CD4-positive, alpha-beta T cell treated with Interleukin-15 for 1 hour (primary cell): ENCODE results near the gene AGRP.
"Not testable (repeated sequence)": the region's sequence is repeated elsewhere in the genome, so short reads cannot be mapped to it uniquely, and the experiment has no call there.

ENCODE experiments used
- DNase-seq: peaks from one replicate; pipeline ENCODE4 v3.0.0-alpha.2; 2020

The AGRP gene, protein sequence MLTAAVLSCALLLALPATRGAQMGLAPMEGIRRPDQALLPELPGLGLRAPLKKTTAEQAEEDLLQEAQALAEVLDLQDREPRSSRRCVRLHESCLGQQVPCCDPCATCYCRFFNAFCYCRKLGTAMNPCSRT

DNA sequence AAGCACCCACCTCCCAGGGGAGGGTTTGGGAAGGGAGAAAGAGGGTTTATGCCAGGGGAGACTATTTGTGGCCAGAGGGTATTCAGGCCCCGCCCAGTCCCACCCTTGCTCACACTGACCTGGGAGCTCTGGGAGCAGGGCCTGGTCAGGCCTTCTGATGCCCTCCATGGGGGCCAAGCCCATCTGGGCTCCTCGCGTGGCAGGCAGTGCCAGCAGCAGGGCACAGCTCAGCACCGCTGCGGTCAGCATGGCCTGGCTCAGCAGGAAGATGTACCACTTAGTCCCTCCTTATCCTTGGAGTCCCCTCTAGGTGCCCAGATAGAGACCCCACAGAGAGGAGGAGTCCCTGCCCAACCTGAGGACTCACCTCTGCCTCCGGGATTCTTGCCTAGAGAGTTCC, at the start of gene AGRP:
AGRP (minus strand) TSS at position 398 of the 400 bp plus-strand sequence; CDS start at position 249, 149 bp downstream.
- no peak for DNase-seq

DNA sequence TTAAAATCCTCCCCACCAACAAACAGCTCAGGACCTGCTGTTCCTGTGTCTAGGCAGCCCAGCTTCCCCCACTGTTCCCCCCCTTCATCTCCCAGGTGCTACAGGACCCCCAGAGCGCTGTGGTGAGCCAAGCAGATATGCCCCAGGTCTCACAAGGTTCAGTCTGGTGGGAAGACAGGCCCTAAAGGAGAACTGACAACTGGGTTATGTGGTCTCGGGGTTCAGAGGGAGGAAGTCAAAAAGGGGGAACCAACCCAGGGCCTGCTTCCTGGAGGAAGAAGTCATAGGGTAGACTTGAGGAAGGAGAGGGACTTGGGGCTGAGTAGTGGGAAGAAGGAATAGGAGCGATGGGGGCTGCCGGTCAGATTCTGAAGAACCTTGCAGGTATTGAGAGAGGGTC, 47.9 kb upstream of the AGRP start:
- DNase-seq: peak; percentile 73

DNA sequence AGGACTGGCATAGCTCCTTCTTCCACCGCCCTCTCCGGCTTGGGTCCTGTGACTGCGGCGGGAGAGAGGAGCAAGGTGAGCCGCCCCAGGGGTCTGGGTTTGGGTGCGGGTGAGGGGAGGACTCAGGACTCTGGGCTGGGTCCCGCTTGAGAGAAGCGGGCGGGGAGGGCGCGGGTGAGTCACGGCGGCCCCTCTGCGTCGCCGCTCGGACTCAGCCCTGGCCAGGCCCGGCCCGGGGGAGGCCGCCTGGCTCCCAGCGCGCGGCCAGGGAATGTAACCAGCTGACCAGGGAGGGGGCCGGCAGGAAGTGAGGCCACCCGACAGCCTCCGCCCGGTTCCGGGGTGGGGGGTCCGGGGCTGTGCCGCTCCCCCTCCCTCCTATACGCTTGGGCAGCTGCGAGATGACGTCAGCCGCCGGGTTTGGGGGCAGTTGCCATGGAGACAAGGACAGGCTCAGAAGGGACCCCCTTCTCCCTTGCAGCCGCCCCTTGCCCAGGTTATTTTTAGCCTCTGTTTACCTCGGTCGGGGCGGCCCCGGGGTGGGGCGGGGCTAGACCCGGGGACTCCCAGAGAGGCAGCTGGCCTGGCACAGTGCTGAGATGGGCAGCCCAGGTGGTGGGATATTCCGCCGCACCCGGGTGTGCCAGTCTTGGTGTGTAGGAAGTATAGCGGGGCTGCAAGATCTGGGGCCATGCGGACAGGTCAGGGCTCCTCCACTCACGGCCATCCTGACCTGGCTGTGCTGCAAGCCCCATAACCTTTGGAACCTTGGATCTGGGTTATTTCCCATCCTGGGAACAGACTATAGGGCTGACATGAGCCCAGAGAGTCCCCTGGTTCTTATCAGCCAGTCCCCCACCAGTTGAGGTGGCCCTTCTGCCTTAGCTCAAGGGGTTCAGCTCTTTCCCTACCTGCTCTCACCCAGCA, 46.9 kb upstream of the AGRP start:
- DNase-seq: peak; percentile 91

DNA sequence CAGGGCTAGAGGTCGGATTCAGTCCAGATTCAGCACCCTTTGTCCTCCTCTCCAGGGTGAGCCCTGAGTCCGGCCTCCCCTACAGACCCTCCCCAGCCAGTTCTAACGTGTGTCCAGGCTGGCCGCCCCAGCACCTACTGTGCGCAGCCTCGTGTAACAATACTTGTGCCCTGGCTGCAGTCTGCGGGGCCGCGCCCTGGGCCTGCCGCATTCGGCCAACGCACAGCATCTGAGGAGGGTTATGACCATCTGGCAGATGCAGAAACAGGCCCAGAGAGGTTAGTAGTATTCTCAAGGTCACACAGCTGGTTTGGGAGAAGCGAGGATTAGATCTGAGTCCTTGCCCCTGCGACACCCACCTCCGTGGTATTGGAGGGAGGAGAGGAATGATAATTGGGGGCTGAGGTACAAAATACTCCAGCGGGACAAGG, 46.2 kb upstream of the AGRP start:
- no peak for DNase-seq

DNA sequence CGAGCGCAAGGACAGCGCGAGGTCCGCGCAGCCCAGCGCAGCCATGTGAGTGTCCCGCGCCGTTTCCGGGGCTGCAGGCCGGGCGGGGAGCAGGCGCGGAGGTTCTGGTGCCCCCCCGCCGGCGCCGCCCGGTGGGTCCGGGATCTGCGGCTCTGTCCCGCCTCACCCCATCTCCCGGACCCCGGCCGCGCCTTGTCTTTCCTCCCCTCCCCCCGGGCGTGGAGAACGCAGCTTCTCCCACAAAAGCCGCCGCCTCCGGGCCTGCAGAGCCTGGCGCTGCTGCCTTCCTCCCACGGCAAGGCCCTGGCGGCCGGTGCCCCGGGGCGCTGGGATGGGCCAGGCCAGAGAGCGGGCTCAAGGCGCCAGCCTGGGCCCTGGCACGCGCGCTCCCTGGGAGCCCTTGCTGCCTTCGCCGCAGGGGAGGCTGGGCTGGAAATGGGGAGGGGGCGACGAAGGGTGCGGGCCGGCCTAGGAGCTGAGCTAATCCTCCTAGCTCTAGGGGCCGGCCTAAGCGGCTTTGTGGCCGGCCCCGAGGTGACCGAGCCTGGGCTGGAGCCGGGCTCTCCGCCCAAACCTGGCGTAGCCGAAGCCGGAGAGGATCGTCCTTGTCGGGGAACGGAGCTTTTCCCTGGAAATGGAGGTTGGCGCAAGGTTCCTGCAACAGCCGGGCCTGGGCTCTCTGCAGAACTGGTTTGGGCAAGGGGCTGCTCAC, 45.7 kb upstream of the AGRP start:
- DNase-seq: no peak

DNA sequence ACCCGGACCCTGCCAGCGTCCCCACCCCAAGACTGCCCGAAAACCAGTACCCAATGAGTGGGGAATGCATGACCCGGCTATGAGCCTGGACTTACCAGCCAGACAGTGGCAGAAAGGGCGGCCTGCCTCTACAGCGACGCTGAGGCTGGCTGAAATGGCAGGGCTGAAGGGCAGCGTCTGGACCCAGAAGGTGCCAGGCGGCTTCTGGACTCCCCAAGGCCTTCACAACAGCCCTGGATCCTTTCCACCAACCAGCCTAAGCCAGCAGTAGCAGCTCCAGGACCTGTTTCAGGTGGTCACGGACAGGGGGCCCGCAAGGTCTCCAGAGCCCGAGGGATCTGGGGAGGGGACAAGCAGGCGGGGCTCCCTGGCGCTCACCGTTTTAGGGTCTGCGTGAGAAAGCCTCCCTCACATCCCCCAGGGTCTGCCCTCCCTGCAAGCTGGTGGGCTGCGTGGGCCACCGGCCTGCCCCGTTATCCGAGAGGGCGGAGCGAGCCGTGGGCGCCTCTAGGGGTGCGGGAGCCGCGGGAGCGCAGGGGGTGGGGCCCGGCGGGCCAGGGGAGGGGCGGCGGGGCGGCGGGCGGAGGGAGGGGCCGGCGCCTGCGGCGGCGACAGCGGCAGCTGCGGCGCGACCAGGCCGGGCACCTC, 45.0 kb upstream of the AGRP start, which contains the start of gene RIPOR1:
RIPOR1 (plus strand) TSS at position 608 of the 648 bp plus-strand sequence. CDS start 9,618 bp downstream, outside the sequence.
- DNase-seq: peak; percentile 51

DNA sequence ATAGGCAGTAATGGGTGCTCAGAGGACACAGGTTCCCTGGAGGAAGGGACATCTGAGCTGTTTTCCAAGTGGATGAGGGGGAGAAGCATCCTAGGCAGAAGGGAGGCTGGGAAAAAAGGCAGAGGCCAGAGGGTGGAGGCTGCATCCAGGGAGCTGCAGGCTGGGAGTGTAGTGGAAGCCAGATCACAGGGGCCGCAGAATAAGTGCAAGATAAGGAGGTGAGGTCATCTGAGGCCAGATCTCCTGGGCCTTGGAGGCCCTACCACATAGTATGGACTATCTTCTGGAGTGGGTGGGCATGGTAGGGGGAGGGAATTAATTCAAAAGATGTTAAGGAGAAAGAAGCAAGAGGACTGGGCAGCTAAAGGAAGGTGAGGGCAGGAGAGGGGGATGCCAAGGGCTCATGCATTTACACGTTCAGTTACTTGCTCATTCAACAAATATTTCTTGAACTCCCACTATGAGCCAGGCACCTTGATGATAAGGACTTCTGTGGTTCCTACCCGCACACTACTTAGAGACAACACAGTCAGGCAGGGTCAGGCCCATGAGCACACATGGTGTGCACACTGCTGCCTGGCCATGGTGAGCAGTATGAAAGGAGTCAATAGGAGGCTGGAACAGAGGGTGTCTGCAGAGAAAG, 42.9 kb upstream of the AGRP start:
- DNase-seq: no peak

DNA sequence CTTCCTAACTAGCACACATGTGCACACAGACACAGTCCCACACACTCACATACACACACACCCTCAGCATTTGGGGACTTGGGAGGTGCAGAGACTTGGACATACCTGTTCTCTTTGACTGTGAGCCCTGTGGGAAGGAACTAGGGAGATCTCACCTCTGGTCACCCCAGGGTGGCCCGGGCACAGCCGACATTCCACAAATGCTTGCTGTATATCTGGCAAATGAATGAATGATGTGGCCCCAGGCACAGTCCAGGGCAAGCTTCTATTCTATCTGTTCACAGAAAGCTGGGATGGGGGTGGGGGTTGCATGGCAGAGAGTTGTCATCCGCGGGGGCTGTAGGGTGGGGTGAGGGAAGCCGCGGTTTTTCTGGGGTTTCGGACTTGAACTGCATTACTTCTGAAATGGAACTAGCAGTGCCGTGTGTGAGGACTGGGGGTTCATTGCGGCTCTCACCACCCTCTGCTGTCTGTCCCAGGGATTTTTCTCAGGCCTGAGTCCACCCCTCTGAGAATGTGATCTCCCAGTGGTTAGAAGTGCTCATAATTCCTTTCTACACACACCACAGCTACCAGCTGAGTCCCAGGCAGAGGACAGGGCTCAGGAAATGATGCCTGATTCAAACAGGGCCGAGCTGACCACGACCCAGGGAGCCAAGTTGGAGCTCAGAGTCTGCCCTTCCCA, 42.0 kb upstream of the AGRP start:
- no peak for DNase-seq

DNA sequence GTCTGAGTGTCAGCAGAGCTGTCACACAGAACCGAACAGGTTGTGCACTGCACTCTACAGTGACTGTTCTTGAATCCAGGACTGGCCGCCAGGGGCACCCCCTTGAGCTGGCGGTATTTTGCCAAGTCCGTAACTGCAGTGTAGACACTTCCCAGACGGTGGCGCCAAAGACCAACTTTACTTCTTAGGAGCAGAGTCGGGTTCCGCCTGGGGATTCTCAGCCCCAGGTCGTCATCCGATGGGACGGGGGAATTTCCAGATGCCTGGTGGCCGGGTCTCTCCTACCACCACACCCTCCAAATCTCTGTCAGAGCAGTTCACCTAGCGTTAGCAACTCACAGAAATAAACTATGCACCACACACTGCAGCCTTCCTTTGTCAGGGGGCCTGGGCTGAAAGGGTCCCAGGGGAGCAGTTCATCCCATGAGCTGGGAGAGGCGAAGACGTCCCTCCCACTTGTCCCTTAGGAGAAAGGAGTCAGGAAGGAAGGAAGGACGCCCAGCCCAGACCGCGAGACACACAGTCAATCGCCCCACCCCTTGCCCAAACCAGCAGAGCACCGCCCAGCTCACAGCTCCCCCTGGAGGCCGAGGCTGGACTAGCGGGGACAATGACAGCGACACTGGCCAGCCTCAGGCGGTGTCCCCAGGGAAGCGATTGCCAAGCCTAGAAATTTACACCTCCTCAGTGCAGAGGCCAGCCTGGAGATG, 37.9 kb upstream of the AGRP start:
- peak; percentile 96 for DNase-seq

DNA sequence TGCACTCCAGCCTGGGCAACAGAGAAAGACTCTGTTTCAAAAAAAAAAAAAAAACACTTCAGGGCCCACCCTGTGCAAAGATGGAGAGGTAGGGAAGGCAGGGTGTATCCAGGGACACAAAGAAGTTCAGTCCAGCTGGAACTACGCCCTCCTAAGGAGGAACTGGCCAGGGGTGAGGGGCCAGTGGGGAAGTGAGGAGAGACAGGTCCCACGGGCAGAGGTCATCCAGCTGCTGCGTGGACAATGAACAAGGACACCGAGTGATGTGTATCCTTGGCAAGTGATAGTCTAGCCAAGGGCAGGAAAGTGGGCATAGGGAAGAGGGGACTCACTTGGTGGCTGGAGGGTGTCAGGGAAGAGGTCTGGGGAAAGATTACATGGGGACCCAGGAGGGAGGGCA, 35.9 kb upstream of the AGRP start:
- DNase-seq: no peak

DNA sequence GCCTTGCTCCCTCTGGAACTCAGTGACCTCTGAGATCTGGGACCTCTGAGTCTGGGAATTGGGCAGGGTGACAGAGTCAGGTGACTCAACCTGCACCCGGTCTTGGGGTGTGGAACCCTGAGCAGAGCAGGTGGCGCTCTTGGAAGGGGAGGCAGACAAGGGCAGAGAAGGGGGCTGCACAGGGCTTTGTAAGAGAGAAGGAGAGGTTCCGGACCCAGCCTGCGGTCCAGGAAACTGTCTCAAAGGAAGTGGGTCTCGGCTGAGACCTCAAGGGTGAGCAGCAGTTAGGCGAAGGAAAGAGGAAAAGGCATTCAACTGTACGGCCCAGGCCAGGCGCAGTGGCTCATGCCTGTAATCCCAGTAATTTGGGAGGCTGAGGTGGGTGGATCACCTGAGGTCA, 35.3 kb upstream of the AGRP start:
- no peak for DNase-seq

DNA sequence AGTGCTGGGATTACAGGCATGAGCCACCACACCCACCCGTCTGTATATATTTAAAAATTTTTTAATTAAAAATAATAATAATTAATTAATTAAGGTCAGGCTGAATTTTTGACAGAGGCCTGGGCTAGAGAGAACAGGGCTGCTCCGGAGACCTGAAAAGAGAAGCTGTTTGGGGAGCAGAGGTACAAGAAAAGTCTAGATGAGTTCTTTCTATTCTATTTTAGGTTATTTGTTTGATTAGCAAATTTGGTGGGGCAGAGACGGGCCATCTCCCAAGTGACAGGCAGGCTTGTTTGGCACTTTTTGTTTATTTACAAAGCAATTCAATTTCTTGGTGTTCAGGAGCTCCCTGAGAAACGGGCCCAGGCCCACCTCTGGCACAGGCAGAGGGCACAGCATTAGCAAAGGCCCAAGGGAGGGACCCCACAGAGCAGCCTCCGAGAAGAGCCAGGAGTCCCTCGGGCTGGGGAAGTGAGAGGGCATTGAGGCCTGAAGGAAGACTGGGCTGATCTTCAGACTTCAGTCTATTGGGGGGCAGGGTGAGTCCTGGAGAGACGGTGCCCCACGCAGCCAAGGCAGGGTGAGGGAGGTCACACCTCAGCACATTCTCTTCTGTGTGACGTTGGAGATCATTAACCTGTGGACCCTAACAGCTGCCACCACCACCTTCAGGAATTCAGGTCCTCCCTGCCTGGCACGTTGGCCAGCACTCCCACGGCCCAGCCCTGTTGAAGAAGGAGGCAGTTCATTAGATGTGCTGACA, 34.5 kb upstream of the AGRP start:
- peak; percentile 75 for DNase-seq

DNA sequence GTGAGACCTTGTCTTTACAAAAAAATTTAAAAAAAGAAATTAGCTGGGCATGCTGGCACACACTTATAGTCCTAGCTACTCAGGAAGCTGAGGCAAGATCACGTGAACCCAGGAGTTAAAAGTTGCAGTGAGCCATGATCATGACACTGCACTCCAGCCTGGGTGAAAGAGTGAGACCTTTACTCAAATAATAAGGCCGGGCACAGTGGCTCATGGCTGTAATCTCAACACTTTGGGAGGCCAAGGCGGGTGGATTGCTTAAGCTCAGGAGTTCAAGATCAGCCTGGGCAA, 33.8 kb upstream of the AGRP start:
- no peak for DNase-seq

DNA sequence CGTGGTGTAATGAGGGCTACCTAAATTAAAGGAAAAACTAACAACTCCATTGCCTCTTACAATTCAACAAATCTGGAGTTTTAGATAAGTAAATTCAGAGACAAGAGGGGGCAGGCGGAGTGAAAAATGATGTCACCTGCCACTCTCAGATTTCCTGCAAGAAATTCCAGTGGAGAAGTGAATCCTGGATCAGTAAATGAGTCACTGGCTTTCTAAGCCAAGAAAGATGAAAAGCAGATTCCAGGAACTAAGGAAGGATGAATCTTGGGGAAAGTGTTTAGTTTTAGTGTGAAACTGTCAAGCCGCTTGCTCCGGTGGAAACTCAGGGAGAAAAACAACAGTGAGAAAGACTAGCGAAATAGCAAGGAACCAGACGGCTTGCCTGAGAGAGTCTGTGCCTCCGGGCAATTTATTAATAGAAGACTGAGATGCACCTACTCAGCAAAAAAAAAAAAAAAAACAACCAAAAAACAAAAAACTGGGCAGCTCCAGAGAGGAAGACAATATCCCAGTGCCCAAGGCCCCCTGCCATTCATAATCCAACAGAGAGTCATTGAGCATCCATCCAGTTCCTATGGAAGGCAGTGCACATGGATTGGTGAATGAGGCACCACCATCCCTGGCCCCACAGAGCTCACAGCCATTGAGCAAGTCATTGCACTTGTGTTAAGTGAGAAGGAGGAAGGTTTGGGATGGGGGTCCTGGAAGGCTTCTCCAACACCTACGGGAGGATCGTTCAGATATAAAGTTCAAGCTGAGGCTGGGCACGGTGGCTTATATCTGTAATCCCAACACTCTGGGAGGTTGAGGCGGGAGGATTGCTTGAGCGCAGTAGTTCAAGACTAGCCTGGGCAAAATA, 33.2 kb upstream of the AGRP start:
- no peak for DNase-seq

DNA sequence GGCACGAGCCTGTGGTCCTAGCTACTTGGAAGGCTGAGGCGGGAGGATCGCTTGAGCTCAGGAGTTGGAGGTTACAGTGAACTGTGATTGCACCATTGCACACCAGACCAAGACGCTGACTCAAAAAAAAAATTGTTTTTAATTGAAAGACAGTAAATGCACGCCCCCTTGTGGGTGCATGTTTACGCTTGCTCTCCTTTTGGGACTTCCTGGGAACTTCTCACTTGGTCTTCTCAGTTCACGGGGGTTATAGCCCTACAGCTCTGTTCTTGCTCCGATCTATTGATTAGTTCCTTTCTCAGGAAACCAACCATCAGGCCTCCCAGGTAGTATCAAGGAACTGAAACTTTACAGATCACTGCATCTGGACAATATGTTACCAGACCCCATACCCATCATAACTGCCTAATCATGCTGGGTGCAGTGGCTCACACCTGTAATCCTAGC, 31.1 kb upstream of the AGRP start:
- peak; percentile 84 for DNase-seq

DNA sequence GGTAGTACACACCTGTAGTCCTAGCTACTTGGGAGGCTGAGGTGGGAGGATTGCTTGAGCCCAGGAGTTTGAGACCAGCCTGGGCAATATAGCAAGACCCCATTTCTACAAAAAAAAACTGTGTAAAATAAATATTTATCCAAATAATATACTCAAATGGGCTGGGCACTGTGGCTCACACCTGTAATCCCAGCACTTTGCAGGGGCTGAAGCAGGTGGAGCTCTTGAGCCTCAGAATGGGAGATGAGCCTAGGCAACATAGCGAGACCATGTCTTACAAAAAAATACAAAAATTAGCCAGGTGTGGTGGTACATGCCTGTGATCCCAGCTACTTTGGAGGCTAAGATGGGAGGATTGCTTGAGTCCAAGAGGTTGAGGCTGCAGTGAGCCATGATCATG, 30.5 kb upstream of the AGRP start:
- DNase-seq: not testable (repeated sequence)

DNA sequence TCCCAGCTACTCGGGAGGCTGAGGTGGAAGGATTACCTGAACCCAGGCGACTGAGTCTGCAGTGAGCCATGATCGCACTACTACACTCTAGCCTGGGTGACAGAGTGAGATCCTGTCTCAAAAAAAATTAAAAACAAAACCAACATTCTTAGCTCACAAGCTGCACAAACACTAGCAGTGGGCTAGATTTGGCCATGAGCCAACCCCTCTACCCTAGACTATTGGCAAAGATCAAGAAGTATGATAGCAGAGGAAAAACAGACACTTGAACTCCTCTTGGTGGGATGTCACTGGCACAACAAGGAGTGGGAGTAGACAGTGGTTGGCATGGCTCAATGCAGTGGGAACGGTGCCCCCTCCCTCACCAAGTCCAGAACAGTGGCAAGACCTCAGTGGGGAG, 25.7 kb upstream of the AGRP start:
- DNase-seq: no peak

DNA sequence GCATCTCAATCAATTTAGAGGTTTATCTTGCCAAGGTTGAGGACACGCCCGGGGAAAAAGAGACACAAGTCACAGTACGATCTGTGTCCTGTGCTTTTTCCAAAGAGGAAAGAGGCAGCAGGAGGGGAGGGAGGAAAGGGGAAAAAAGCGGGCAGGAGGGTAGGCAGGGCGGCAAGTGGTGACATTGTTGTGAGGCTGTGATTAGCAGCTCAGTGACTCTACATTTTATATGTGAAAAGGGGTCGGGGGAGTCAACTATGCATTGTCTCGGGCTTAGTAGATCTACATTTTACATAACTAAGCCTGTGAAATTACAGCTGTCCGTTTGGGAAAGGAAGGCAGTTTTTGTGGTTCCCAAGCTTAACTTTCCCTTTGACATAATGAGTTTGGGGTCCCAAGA, 23.1 kb upstream of the AGRP start:
- DNase-seq: no peak
